MCF 10A (cell line): ENCODE measurements around the gene NELFCD. TPM values are rescaled to one million over a fixed set of nuclear protein-coding genes. Genes with fewer than 3 reads are reported as not detected.
A peak's percentile ranks its signal among the peaks of the same experiment; 100 is the strongest.

ENCODE experiments used
- BruUV-seq: library from RNA; stranded (reverse); fragments of 400-500 nt; replicated peaks from 2 replicates; lab custom pipeline; 2021; lab: Mats Ljungman, UMichigan
- CTCF ChIA-PET: fragments of 300-600 bp; sonication (Branson Sonifier 250); formaldehyde crosslinking; extraction: SDS; loops from one replicate; lab custom pipeline; 2021; ENCODE audit warnings: antibody characterized with exemption, inconsistent platforms; lab: Yijun Ruan, JAX
- POLR2A ChIA-PET: fragments of 300-600, 350-650 bp; sonication (Branson Sonifier 250); formaldehyde crosslinking; extraction: SDS; loops from one replicate; lab custom pipeline; 2020; ENCODE audit warnings: antibody characterized with exemption, inconsistent platforms; lab: Yijun Ruan, JAX
- DNase-seq: peaks from one replicate; pipeline ENCODE4 v3.0.0-alpha.2; 2018; ENCODE audit not compliant: unreplicated experiment
- H3K27ac Mint-ChIP-seq: one replicate; pipeline ENCODE4 v1.8.0; 2022; ENCODE audit warnings: mild to moderate bottlenecking, low read depth, mixed read lengths; ENCODE audit not compliant: unreplicated experiment
- H3K27me3 Mint-ChIP-seq: one replicate; pipeline ENCODE4 v1.8.0; 2022; ENCODE audit warnings: mixed read lengths; ENCODE audit not compliant: insufficient read depth, unreplicated experiment
- H3K36me3 Mint-ChIP-seq: one replicate; pipeline ENCODE4 v1.8.0; 2022; ENCODE audit warnings: mild to moderate bottlenecking, moderate library complexity, mixed read lengths; ENCODE audit not compliant: insufficient read depth, unreplicated experiment
- H3K4me1 Mint-ChIP-seq: one replicate; pipeline ENCODE4 v1.8.0; 2022; ENCODE audit warnings: mixed read lengths; ENCODE audit not compliant: insufficient read depth, unreplicated experiment
- H3K4me3 Mint-ChIP-seq: one replicate; pipeline ENCODE4 v1.8.0; 2022; ENCODE audit warnings: mild to moderate bottlenecking, moderate library complexity, mixed read lengths; ENCODE audit not compliant: unreplicated experiment
- H3K9me3 Mint-ChIP-seq: one replicate; pipeline ENCODE4 v1.8.0; 2022; ENCODE audit warnings: mixed read lengths; ENCODE audit not compliant: unreplicated experiment
- CTCF ChIP-seq: fragments of 200-600 bp; IDR thresholded peaks from one replicate; pipeline ENCODE4 v1.8.0; 2022; ENCODE audit warnings: antibody characterized with exemption, mild to moderate bottlenecking; ENCODE audit not compliant: unreplicated experiment
- intact Hi-C: fragments of 100-400 bp; cut with micrococcal nuclease; formaldehyde crosslinking; loops from 2 replicates; pipeline ENCODE4 v1.14.1; 2022
- total RNA-seq: library from RNA; stranded (reverse); gene quantifications from 2 replicates; pipeline ENCODE4 v1.2.3, GENCODE V29; 2022

Gene NELFCD
- total RNA-seq, 1 experiment from 2014 or later, result 79.8 TPM

- H3K4me1 Mint-ChIP-seq, result peaks cover 33% of the 10 kb centered on the region
- no TSS peak for BruUV-seq
- no peaks in the 10 kb centered on the region for H3K9me3 Mint-ChIP-seq
- intact Hi-C loops, result loop anchor here (1.0 kb wide), 1 partner anchor 143 kb away; no protein-coding TSS in a partner anchor
- ChIA-PET POLR2A (interaction anchor here (0.7 to 5.6 kb wide), 38 partner anchors 9 to 1326 kb away, joined by 3 to 107 read pairs (median 4); partner anchors contain the start of genes FAM217B, NELFCD, PPP1R3D and PRELID3B), CTCF (interaction anchor here (0.7 to 2.0 kb wide), 11 partner anchors 9 to 1275 kb away, joined by 3 to 19 read pairs (median 4); no protein-coding TSS in a partner anchor)
- H3K27ac Mint-ChIP-seq, result peak within 1 kb of the TSS; percentile 78
- TF ChIP-seq CTCF, result no peak
- DNase-seq, result peak; percentile 93
- H3K4me3 Mint-ChIP-seq, result peak within 1 kb of the TSS; percentile 90
- H3K36me3 Mint-ChIP-seq, result peaks cover 86% of the 10 kb centered on the region
- H3K27me3 Mint-ChIP-seq, result no peaks in the 10 kb centered on the region
Measured at GRCh38 chr20:59032023-59032712, 51.1 kb downstream of the NELFCD start, which contains the start of gene ATP5F1E. TSS of gene ATP5F1E (minus strand) at chr20:59032335. CDS start at chr20:59032251, 84 bp downstream.

GRCh38 chr20:59032713-59033059 lies 51.6 kb downstream of the NELFCD start:
- peaks cover 28% of the 10 kb centered on the region for H3K4me1 Mint-ChIP-seq
- DNase-seq, result no peak
- CTCF ChIA-PET, result interaction anchor here (0.7 to 2.0 kb wide), 6 partner anchors 9 to 1275 kb away, joined by 3 to 19 read pairs (median 4); no protein-coding TSS in a partner anchor
- H3K9me3 Mint-ChIP-seq, result no peaks in the 10 kb centered on the region
- H3K36me3 Mint-ChIP-seq, result peaks cover 86% of the 10 kb centered on the region
- BruUV-seq, result TSS peak; percentile 93
- peak overlapping the region; percentile 90 for H3K4me3 Mint-ChIP-seq
- TF ChIP-seq CTCF, result no peak
- peak overlapping the region; percentile 78 for H3K27ac Mint-ChIP-seq
- H3K27me3 Mint-ChIP-seq, result no peaks in the 10 kb centered on the region
- POLR2A ChIA-PET, result interaction anchor here (0.7 to 5.6 kb wide), 30 partner anchors 9 to 907 kb away, joined by 3 to 107 read pairs (median 6); partner anchors contain the start of genes FAM217B, NELFCD, PPP1R3D and PRELID3B
- intact Hi-C loops, result loop anchor here (1.0 kb wide), 1 partner anchor 143 kb away; no protein-coding TSS in a partner anchor

- TF ChIP-seq CTCF, result no peak
- POLR2A ChIA-PET, result interaction anchor here (0.9 to 5.6 kb wide), 14 partner anchors 9 to 907 kb away, joined by 3 to 107 read pairs (median 10); partner anchors contain the start of genes FAM217B, NELFCD, PPP1R3D and PRELID3B
- Mint-ChIP-seq H3K36me3 (peaks cover 86% of the 10 kb centered on the region), H3K9me3 (no peaks in the 10 kb centered on the region), H3K27me3 (no peaks in the 10 kb centered on the region), H3K4me3 (peak overlapping the region; percentile 90), H3K4me1 (peaks cover 24% of the 10 kb centered on the region), H3K27ac (peak overlapping the region; percentile 78)
- no peak for DNase-seq
- CTCF ChIA-PET, result interaction anchor here (0.6 to 1.0 kb wide), 4 partner anchors 163 to 538 kb away, joined by 3 to 5 read pairs (median 4); no protein-coding TSS in a partner anchor
- BruUV-seq, result no TSS peak
- intact Hi-C loops, result no loop called here
Measured at GRCh38 chr20:59033093-59033492, 52.0 kb downstream of the NELFCD start.
